Measurements from ENCODE around the gene ZBTB16.

ZBTB16 gene

GRCh38 chr11:114282488-114282887 is 223.0 kb downstream of the ZBTB16 start:
- no peak for DNase-seq (ENCODE audit: low spot score)

DNA sequence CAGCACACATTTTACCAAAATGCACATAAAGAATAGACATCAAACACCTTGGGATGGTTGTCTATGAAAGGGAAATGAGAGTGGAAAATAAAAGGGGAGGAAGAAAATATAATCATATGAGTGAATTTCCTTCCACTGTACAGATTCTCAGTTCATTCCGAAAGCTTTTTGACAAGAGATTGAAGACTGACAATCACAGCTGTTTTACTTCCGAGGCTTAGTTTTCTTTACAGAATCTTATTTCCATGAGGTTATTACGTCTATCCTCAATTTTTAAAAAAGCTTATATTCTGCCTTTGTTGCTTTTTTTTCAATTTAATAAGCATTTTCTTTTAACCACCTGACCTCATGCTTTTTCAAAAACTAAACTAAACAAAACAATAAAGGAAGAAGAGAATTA is 223.9 kb downstream of the ZBTB16 start:
- no peak for DNase-seq (ENCODE audit: low spot score)

GRCh38 chr11:114284021-114284420 is 224.5 kb downstream of the ZBTB16 start:
- DNase-seq (ENCODE audit: low spot score), result no peak

DNA sequence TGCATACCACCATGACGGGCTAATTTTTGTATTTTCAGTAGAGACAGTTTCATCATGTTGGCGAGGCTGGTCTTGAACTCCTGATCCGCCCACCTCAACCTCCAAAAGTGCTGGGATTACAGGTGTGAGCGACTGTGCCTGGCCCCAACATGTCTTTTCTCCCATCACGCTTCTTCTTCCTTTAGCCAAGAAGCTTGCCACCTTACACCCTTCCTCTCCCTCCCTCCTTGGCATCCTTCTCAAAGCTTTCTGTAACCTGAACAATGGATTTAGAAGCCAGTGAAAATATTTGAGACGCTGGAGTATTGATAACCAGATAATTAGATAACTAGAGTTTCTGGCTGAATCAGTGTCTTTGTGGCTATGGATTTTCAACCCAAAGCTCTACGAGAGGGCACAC is 225.4 kb downstream of the ZBTB16 start:
- no peak for DNase-seq (ENCODE audit: low spot score)

DNA sequence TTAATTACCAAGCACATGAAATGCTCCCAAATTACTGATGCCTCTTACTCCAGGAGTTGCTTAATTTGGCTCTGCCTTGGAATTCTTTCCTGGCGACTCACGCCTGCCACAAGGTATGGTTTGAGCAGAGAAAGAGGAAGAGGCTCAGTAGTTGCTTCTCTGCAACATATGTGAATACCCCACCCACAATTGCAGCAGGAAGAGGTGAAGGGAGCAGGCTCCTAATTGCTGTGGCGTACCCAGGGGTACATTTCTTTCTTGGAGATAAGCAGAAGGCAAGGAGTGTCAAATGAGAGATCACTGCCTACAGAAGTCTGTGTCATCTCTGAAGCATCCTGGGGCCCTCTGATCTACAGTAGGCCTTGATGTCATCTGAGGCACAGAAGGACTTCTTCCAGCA is 226.1 kb downstream of the ZBTB16 start:
- peak; percentile 55 for DNase-seq (ENCODE audit: low spot score)

- DNase-seq (ENCODE audit: low spot score), result no peak
Measured at GRCh38 chr11:114286229-114286628, 226.7 kb downstream of the ZBTB16 start.

DNA sequence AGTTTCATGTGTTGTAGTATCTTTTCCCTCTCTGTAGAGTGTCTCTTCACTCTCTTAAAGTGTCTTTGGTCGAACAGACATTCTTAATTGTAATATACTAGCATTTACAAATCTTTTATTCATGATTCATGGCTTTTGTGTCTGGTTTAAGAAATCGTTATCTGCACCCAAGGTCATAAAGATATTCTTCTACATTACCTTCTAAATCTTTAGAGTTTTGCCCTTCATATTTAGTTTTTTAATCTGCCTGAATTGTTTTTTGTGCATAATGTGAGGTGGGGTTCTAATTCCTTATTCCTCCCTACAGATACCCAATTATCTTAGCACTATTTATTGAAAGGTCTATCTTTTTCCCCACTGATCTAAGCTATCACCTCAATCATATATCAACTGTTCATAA is 227.6 kb downstream of the ZBTB16 start:
- no peak for DNase-seq (ENCODE audit: low spot score)

GRCh38 chr11:114288136-114288535 is 228.6 kb downstream of the ZBTB16 start:
- no peak for DNase-seq (ENCODE audit: low spot score)

DNA sequence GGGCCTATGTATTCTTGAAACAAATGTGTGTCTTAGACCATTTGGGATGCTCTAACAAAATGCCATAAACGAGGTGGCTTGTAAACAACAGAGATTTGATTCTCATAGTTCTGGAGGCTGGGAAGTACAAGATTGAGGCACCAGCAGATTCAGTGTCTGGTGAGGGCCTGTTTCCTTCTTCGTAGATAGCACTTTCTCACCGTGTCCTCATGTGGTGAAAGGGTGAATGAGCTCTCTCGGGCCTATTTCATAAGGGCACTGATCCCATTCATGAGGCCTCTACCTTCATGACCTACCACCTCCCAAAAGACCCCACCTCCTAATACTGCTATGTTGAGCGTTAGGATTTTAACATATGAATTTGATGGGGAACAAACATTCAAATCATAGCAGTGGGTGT is 230.3 kb downstream of the ZBTB16 start:
- DNase-seq (ENCODE audit: low spot score), result no peak

- DNase-seq (ENCODE audit: low spot score), result no peak
Measured at GRCh38 chr11:114290503-114291235, 231.2 kb downstream of the ZBTB16 start.

- peak; percentile 69 for DNase-seq (ENCODE audit: low spot score)
Measured at GRCh38 chr11:114291381-114291780, 231.9 kb downstream of the ZBTB16 start.

GRCh38 chr11:114291842-114292680 is 232.6 kb downstream of the ZBTB16 start:
- DNase-seq (ENCODE audit: low spot score), result peak; percentile 58

DNA sequence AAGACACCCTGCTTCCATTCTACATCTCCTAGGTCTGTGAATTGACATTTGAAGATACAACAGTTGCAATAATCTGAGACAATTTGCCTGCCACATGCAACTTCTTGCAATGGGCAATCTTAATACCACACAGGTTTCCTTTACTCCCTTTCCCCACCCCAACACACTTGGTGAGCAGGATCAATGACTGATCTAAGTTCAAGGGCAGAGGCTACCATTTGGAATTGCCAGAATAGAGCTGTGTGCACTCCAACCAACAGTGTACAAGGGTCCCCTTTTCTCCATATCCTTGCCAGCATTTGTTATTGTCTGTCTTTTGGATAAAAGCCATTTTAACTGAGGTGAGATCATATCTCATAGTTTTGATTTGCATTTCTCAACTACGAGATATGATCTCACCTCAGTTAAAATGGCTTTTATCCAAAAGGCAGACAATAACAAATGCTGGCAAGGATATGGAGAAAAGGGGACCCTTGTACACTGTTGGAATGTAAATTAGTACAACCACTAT is 233.7 kb downstream of the ZBTB16 start:
- no peak for DNase-seq (ENCODE audit: low spot score)

DNA sequence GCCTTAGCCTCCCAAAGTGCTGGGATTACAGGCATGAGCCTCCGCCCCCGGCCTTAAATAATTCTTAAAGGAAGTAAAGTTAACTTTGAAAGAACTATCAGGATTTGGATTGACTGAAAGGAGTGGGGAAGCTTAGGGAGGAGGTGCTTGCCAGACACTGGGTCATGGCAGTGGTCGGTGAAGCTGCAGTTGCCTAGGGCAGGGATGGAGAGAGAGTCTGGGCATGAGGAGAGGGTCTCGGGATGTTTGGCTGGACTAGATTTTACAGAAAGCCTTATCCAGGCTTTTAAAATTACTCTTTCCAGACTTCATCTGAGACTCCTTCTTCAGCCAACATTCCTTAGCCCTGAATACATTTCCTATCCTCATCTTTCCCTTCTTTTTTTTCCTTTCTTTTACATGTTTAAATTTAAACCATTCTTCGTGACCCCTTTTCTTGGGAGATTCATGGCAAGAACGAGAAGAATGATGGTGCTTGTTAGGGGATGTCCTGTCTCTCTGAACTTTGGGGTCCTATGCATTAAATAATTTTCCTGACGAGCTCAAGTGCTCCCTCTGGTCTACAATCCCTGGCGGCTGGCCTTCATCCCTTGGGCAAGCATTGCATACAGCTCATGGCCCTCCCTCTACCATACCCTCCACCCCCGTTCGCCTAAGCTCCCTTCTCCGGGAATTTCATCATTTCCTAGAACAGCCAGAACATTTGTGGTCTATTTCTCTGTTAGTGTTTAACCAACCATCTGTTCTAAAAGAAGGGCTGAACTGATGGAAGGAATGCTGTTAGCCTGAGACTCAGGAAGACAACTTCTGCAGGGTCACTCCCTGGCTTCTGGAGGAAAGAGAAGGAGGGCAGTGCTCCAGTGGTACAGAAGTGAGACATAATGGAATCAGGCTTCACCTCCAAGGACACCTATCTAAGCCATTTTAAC is 236.4 kb downstream of the ZBTB16 start, which contains the start of gene NNMT:
TSS of gene NNMT (plus strand) at position 724 of the 929 bp plus-strand sequence. CDS start at position 882, 158 bp downstream.
- peak; percentile 85 for DNase-seq (ENCODE audit: low spot score)

- no peak for DNase-seq (ENCODE audit: low spot score)
Measured at GRCh38 chr11:114296605-114297372, 237.3 kb downstream of the ZBTB16 start.

- DNase-seq (ENCODE audit: low spot score), result no peak
Measured at GRCh38 chr11:114297806-114298709, 238.5 kb downstream of the ZBTB16 start.

DNA sequence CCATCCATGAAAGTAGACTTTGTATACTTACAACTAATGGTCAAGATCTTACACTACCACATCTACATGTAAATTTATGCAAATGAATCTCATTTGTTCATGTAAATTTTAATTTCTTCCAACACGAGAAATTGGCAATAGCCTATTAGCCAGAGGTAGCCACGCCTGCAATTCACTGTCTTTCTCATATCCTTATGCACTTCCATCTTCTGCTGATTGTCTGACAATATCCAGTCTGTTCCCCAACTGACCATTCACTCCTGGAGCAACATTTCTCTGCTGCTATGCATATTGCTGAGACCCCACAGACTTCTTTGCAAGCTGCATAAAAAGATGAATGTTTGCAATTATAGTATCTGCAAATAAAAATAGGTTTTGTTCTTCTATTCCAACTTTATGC is 239.2 kb downstream of the ZBTB16 start:
- no peak for DNase-seq (ENCODE audit: low spot score)
